Activated CD8-positive, alpha-beta T cell treated with anti-CD3 and anti-CD28 coated beads for 36 hours (primary cell): ENCODE data around the gene AFF1. TPM values are rescaled to one million over a fixed set of nuclear protein-coding genes. Genes with fewer than 3 reads are reported as not detected.

Source experiments
- ATAC-seq: fragments of 200-7000 bp; cut with Tn5 transposase; one replicate; pipeline ENCODE4 v1.10.0; 2021; ENCODE audit warnings: mild to moderate bottlenecking, moderate library complexity
- CTCF ChIA-PET: fragments of 350-600 bp; sonication (Branson Sonifier 250); formaldehyde crosslinking; loops from one replicate; lab custom pipeline; 2021; ENCODE audit warnings: antibody characterized with exemption; lab: Charles Lee
- POLR2A ChIA-PET: fragments of 350-600 bp; sonication (Branson Sonifier 250); formaldehyde crosslinking; loops from one replicate; lab custom pipeline; 2021; ENCODE audit warnings: antibody characterized with exemption; lab: Charles Lee
- DNase-seq: peaks from one replicate; pipeline ENCODE4 v3.0.0-alpha.2; 2020
- H3K27ac Mint-ChIP-seq: one replicate; pipeline ENCODE4 v1.8.0; 2021; ENCODE audit warnings: mild to moderate bottlenecking, mixed read lengths
- H3K27me3 Mint-ChIP-seq: one replicate; pipeline ENCODE4 v1.8.0; 2021; ENCODE audit warnings: mixed read lengths
- H3K36me3 Mint-ChIP-seq: one replicate; pipeline ENCODE4 v1.8.0; 2021; ENCODE audit warnings: low read depth, mixed read lengths
- H3K4me1 Mint-ChIP-seq: one replicate; pipeline ENCODE4 v1.8.0; 2021; ENCODE audit warnings: low read depth, mixed read lengths
- H3K4me3 Mint-ChIP-seq: one replicate; pipeline ENCODE4 v1.8.0; 2021; ENCODE audit warnings: mild to moderate bottlenecking, moderate library complexity, mixed read lengths
- H3K9me3 Mint-ChIP-seq: one replicate; pipeline ENCODE4 v1.8.0; 2021; ENCODE audit warnings: mixed read lengths
- intact Hi-C: fragments of 100-400 bp; cut with micrococcal nuclease; formaldehyde crosslinking; loops from one replicate; pipeline ENCODE4 v1.10.0; 2022
- total RNA-seq, 2 experiments: library from RNA; stranded (reverse); gene quantifications; one replicate each; pipeline ENCODE4 v1.2.3, GENCODE V29; 2021
- TF ChIP-seq, protein P1 (sequence below): fragments of 200-600 bp; IDR thresholded peaks from one replicate; pipeline ENCODE4 v1.8.0; 2022; ENCODE audit warnings: antibody characterized with exemption, mild to moderate bottlenecking

AFF1 gene
- total RNA-seq, 2 experiments from 2014 or later = 40.3 to 45.4 TPM

DNA sequence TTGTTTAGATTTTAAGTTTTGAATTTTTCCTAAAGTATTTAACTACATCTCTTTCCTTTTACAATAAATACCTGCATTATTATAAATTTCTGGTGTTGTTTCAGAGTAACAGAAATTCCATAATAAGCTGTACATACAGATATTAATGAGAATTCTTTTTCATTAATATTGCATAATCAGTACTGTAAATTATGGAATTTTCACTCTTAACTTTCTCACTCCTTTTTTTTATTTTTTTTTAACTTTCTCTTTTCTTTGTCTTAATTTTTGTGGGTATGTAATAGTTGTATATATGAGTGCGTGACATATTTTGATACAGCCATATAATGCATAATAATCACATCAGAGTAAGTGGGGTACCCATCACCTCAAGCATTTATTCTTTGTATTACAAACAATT is 175.1 kb downstream of the AFF1 start:
- CTCF ChIA-PET = no interaction called here

GRCh38 chr4:87112063-87112462 is 177.3 kb downstream of the AFF1 start:
- CTCF ChIA-PET = no interaction called here
- peaks cover 22% of the 10 kb centered on the region for H3K36me3 Mint-ChIP-seq
- TF ChIP-seq, protein P1, sequence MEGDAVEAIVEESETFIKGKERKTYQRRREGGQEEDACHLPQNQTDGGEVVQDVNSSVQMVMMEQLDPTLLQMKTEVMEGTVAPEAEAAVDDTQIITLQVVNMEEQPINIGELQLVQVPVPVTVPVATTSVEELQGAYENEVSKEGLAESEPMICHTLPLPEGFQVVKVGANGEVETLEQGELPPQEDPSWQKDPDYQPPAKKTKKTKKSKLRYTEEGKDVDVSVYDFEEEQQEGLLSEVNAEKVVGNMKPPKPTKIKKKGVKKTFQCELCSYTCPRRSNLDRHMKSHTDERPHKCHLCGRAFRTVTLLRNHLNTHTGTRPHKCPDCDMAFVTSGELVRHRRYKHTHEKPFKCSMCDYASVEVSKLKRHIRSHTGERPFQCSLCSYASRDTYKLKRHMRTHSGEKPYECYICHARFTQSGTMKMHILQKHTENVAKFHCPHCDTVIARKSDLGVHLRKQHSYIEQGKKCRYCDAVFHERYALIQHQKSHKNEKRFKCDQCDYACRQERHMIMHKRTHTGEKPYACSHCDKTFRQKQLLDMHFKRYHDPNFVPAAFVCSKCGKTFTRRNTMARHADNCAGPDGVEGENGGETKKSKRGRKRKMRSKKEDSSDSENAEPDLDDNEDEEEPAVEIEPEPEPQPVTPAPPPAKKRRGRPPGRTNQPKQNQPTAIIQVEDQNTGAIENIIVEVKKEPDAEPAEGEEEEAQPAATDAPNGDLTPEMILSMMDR = no peak
- POLR2A ChIA-PET = no interaction called here
- H3K27me3 Mint-ChIP-seq = no peaks in the 10 kb centered on the region
- peaks cover 4% of the 10 kb centered on the region for H3K4me1 Mint-ChIP-seq
- DNase-seq (no peak), ATAC-seq (no peak)
- intact Hi-C loops = no loop called here
- no peak overlapping the region for H3K27ac Mint-ChIP-seq
- H3K4me3 Mint-ChIP-seq = no peak overlapping the region
- H3K9me3 Mint-ChIP-seq = no peaks in the 10 kb centered on the region

More for the DNA sequence above, 175.1 kb downstream of the AFF1 start:
- no peaks in the 10 kb centered on the region for H3K9me3 Mint-ChIP-seq
- intact Hi-C loops = no loop called here
- no peak overlapping the region for H3K4me3 Mint-ChIP-seq
- peaks cover 18% of the 10 kb centered on the region for H3K36me3 Mint-ChIP-seq
- H3K27ac Mint-ChIP-seq = no peak overlapping the region
- POLR2A ChIA-PET = interaction anchor here (0.6 to 0.7 kb wide), 2 partner anchors 52 to 104 kb away, joined by 4 read pairs; no protein-coding TSS in a partner anchor
- H3K27me3 Mint-ChIP-seq = no peaks in the 10 kb centered on the region
- DNase-seq (no peak), ATAC-seq (no peak)
- peaks cover 11% of the 10 kb centered on the region for H3K4me1 Mint-ChIP-seq
- TF ChIP-seq, protein P1 = no peak

GRCh38 chr4:87114245-87115062 is 179.6 kb downstream of the AFF1 start:
- intact Hi-C loops = no loop called here
- Mint-ChIP-seq H3K27me3 (no peaks in the 10 kb centered on the region), H3K4me3 (no peak overlapping the region), H3K27ac (no peak overlapping the region), H3K9me3 (no peaks in the 10 kb centered on the region), H3K4me1 (peaks cover 6% of the 10 kb centered on the region), H3K36me3 (peaks cover 24% of the 10 kb centered on the region)
- TF ChIP-seq, protein P1 = no peak
- no peak for ATAC-seq
- DNase-seq = no peak
- ChIA-PET CTCF (interaction anchor here (1.0 to 2.3 kb wide), 3 partner anchors 36 to 192 kb away, joined by 3 to 11 read pairs (median 4); no protein-coding TSS in a partner anchor), POLR2A (no interaction called here)

GRCh38 chr4:87116231-87116630 is 181.4 kb downstream of the AFF1 start:
- TF ChIP-seq, protein P1 = no peak
- ChIA-PET POLR2A (no interaction called here), CTCF (interaction anchor here (0.6 to 2.5 kb wide), 3 partner anchors 9 to 197 kb away, joined by 3 to 12 read pairs (median 4); no protein-coding TSS in a partner anchor)
- no peaks in the 10 kb centered on the region for H3K27me3 Mint-ChIP-seq
- intact Hi-C loops = no loop called here
- peaks cover 14% of the 10 kb centered on the region for H3K4me1 Mint-ChIP-seq
- no peak overlapping the region for H3K4me3 Mint-ChIP-seq
- ATAC-seq = no peak
- H3K9me3 Mint-ChIP-seq = no peaks in the 10 kb centered on the region
- DNase-seq = no peak
- no peak overlapping the region for H3K27ac Mint-ChIP-seq
- peaks cover 30% of the 10 kb centered on the region for H3K36me3 Mint-ChIP-seq
